Stimulated activated CD8-positive, alpha-beta memory T cell treated with anti-CD3 and anti-CD28 coated beads, Interleukin-4, amount 100 ng/mL, for 24 hours (primary cell): Measurements from ENCODE around the gene KIAA1191.
"Not testable (repeated sequence)": the region's sequence is repeated elsewhere in the genome, so short reads cannot be mapped to it uniquely, and the experiment has no call there.

ENCODE experiments used
- DNase-seq: peaks from one replicate; pipeline ENCODE4 v3.0.0-alpha.2; 2020; ENCODE audit warnings: low read depth

Gene KIAA1191

GRCh38 chr5:176361437-176362232, at the start of gene KIAA1191:
TSS of gene KIAA1191 (minus strand) at chr5:176361764. CDS start at chr5:176359508, 2,256 bp downstream.
- DNase-seq: peak; percentile 91

GRCh38 chr5:176410486-176411180, 49.1 kb upstream of the KIAA1191 start:
- DNase-seq: no peak

- DNase-seq: no peak
Measured at GRCh38 chr5:176409765-176410164, 48.2 kb upstream of the KIAA1191 start.

GRCh38 chr5:176408590-176408989, 47.0 kb upstream of the KIAA1191 start:
- DNase-seq: no peak

GRCh38 chr5:176408252-176408573, 46.6 kb upstream of the KIAA1191 start:
- not testable (repeated sequence) for DNase-seq

GRCh38 chr5:176407456-176408251, 46.1 kb upstream of the KIAA1191 start:
- no peak for DNase-seq

GRCh38 chr5:176406436-176407052, 45.0 kb upstream of the KIAA1191 start:
- no peak for DNase-seq

- DNase-seq: no peak
Measured at GRCh38 chr5:176405656-176406435, 44.3 kb upstream of the KIAA1191 start.

GRCh38 chr5:176401281-176402205, 40.0 kb upstream of the KIAA1191 start:
- no peak for DNase-seq

- no peak for DNase-seq
Measured at GRCh38 chr5:176400382-176401156, 39.0 kb upstream of the KIAA1191 start.

GRCh38 chr5:176397736-176398420, 36.3 kb upstream of the KIAA1191 start:
- no peak for DNase-seq

- no peak for DNase-seq
Measured at GRCh38 chr5:176396330-176396729, 34.8 kb upstream of the KIAA1191 start.

GRCh38 chr5:176394881-176395675, 33.5 kb upstream of the KIAA1191 start:
- no peak for DNase-seq

GRCh38 chr5:176394096-176394495, 32.5 kb upstream of the KIAA1191 start:
- DNase-seq: no peak

- no peak for DNase-seq
Measured at GRCh38 chr5:176392526-176392925, 31.0 kb upstream of the KIAA1191 start.

- DNase-seq: no peak
Measured at GRCh38 chr5:176391999-176392398, 30.4 kb upstream of the KIAA1191 start.

- no peak for DNase-seq
Measured at GRCh38 chr5:176391479-176391878, 29.9 kb upstream of the KIAA1191 start.
